Right ventricle myocardium inferior (tissue), 1 donor: ENCODE results near the gene NOTCH2. TPM values are rescaled to one million over a fixed set of nuclear protein-coding genes. Genes with fewer than 3 reads are reported as not detected.

Source experiments
- ATAC-seq: fragments of 200-7000 bp; cut with Tn5 transposase; one replicate; pipeline ENCODE4 v1.9.1; 2020; ENCODE audit warnings: mild to moderate bottlenecking, moderate library complexity
- DNase-seq: peaks from one replicate; pipeline ENCODE4 v3.0.0; 2021; ENCODE audit errors: missing footprints
- intact Hi-C: fragments of 100-400 bp; cut with DNase I; formaldehyde crosslinking; loops from one replicate; pipeline ENCODE4 v1.11.0; 2022
- total RNA-seq: library from RNA; stranded (reverse); fragmentation: NEBNext Ultra II Directional; extraction: Animal tissue kit (Norgen Biotek cat#: 25700); gene quantifications from one replicate; pipeline ENCODE4 v1.2.1, GENCODE V29; 2021
- donor health status: DM: no; HTN: yes; CAD: no; lungs with severe emphysema.

Gene NOTCH2
- total RNA-seq, 1 donor from 2014 or later: 21.4 TPM

DNA sequence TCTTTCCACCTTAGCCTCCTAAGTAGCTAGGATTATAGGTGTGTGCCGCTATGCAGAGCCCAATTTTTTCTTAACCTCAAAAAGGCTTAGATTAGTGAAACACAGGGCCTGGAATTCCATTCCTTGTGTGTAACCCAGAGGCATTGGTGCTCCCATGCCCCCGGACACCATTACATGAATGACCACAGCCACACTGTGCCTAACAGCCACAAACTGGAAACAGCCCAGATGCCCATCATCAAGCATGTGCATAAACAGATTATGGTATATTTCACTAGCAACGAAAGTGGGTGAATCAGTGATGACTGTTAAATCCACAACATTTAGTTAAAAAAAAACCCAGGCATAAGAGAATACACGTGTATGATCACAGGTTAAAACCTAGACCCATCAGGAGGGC, 197.6 kb downstream of the NOTCH2 start:
- DNase-seq: no peak
- intact Hi-C loops: no loop called here
- no peak for ATAC-seq

DNA sequence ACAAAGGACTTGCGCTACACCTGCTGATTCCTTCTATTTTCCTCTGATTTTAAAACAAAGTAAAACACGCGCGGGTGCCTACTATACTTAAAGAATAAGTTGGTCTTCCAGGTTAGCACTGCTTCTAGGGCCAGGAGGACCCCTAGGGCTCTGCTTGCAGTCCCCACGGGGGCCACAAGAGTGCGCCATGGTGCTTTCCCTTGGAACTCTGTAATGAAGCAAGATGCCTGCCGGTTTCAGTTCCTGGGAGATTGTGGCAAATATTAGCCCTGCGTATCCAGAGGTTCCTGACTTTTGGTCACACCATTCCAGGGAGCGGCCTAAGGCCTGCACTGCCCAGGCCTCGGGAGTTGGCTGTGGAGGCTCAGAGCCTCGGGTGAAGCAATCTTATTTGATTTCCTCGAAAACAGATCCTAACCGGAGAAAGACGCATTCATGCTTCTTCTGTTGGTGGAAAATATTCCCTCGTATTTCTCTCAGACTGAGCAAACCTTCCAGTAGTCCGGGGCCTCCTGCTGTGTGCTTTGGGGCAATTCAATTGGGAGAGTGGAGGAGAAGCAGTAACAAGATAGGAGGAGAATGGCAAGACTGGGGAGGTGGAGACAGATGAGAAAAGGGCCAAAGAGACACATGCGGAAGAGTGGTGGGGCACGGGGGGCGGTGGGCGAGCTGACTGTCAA, 198.4 kb downstream of the NOTCH2 start:
- peak; percentile 80 for ATAC-seq
- intact Hi-C loops: no loop called here
- DNase-seq: peak; percentile 87

DNA sequence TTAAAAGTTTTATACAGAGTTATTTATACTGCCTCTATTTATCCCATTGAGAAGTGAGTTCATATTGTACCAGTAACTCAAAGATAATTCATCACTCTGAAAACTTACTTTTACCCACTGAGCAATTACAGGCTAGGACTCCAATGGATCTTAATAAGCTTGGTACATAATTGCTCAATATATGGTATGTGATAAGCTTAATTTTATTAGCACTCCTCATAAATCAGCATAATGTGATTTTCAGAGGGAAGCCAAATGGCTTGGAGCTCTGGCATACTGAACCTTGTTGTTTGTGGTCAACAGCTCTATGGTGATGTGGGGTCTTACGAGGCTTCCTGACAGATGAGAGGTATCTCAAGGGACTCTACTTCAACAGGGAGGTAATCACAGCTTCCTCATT, 199.5 kb downstream of the NOTCH2 start:
- intact Hi-C loops: no loop called here
- ATAC-seq: no peak
- DNase-seq: no peak

DNA sequence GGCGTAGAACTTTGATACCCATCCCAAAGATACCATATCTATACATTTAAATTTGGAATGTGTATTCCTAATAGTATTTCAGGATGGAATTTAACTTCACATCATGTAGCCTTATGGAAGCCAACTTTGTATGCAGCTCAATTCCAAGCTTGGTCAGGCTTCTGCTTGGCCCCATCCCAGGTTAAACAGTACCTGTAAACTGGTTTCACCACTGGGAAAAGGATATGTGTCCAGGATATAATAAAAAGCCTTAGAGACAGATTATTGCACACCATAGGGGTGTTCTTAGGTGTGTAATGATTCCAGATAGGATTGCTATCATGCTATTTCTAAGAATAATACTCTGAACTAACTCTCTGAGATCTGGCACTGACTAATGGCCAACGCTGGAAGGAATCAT, 201.3 kb downstream of the NOTCH2 start:
- ATAC-seq: no peak
- no peak for DNase-seq
- intact Hi-C loops: no loop called here

DNA sequence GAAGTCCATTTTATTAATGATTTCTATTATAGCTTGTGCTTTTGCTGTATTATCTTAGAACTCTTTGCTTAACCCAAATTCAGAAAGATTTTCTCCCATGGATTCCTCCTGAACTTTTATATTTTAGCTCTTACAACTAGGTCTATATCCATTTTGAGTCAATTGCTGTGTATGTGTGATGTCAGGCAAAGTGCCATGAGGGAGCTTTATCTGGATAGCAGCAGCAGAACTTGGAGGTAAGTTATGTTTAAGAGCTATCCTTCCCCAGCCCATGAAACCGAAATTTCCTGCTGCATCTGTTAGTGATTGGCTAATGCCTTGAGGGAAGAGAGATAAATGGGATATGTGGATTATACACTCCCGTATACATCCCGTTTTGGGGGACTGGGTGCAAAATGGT, 203.0 kb downstream of the NOTCH2 start:
- intact Hi-C loops: no loop called here
- ATAC-seq (no peak), DNase-seq (no peak)

DNA sequence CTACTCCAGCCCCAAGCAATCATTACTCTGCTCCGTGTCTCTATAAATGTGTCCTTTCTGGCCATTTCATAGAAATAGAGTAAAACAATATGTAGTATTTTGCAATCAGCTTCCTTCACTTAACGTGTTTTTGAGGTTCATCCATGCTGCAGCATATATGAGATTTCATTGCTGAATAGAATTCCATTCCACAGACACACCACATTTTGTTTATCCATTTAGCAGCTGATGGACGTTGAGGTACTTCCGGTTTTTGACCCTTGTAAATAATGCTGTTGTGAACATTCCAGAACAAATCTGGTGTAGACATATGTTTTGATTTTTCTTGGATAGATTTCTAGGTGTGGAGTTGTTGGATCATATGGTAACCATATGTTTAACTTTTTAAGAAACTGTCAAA, 203.8 kb downstream of the NOTCH2 start:
- intact Hi-C loops: no loop called here
- ATAC-seq (no peak), DNase-seq (no peak)

DNA sequence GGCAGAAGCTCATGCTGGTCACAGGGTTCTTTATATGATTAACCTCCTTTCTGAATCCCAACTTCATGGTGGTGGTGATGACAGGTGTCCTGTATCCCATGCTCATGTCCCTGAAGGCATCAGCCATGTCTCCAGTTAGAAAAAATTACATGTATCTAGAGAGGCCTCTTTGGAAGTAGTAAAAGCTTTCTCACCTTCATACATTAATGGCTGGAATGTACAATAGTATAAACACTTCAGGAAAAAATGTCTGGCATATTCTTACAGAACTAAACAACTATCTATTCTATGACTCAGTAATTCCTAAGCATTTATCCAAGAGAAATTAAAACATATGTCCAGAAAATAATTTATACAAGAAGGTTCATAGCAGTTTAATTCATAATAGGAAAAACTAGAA, 207.2 kb downstream of the NOTCH2 start:
- intact Hi-C loops: no loop called here
- ATAC-seq (no peak), DNase-seq (no peak)

Other genes with a start within 250 kb of the NOTCH2 start
- not detected for gene ADAM30, start 173.1 kb downstream of the NOTCH2 start, total RNA-seq
- gene SEC22B, start 106.9 kb upstream of the NOTCH2 start, total RNA-seq: 14.1 TPM